GM23338 (cell line): ENCODE measurements around the gene RSU1. TPM values are rescaled to one million over a fixed set of nuclear protein-coding genes. Genes with fewer than 3 reads are reported as not detected.

Experiments used
- ATAC-seq: fragments of 200-7000 bp; cut with Tn5 transposase; 3 replicates; pipeline ENCODE4 v1.9.1; 2020
- DNase-seq: peaks from one replicate; pipeline ENCODE4 v3.0.0-alpha.2; 2015; ENCODE audit warnings: low spot score
- H2AFZ ChIP-seq: fragments of 200-600 bp; sonication (generic); 2 replicates; pipeline ENCODE4 v1.8.0; 2016; ENCODE audit warnings: antibody characterized with exemption, mild to moderate bottlenecking, moderate library complexity
- H3F3A ChIP-seq: fragments of 200-600 bp; sonication (generic); replicated peaks from 2 replicates; pipeline ENCODE4 v1.8.0; 2017; ENCODE audit warnings: antibody characterized with exemption, mixed run types, low read depth
- H3K27ac ChIP-seq: fragments of 200-600 bp; sonication (generic); 2 replicates; pipeline ENCODE4 v1.6.1; 2016; ENCODE audit warnings: low read depth
- H3K27me3 ChIP-seq: fragments of 200-600 bp; sonication (generic); 2 replicates; pipeline ENCODE4 v1.8.0; 2016; ENCODE audit warnings: mild to moderate bottlenecking, mixed run types, moderate library complexity; ENCODE audit not compliant: insufficient read depth
- H3K36me3 ChIP-seq: fragments of 200-600 bp; sonication (generic); 2 replicates; pipeline ENCODE4 v1.8.0; 2016; ENCODE audit warnings: mild to moderate bottlenecking; ENCODE audit not compliant: insufficient read depth
- H3K4me1 ChIP-seq: fragments of 200-600 bp; sonication (generic); 2 replicates; pipeline ENCODE4 v1.8.0; 2016; ENCODE audit warnings: mild to moderate bottlenecking, moderate library complexity; ENCODE audit not compliant: insufficient read depth
- H3K4me2 ChIP-seq: fragments of 200-600 bp; sonication (generic); 2 replicates; pipeline ENCODE4 v1.7.1; 2017; ENCODE audit warnings: mixed run types
- H3K4me3 ChIP-seq: fragments of 200-600 bp; sonication (generic); 2 replicates; pipeline ENCODE4 v1.6.1; 2016; ENCODE audit warnings: mixed run types
- H3K79me2 ChIP-seq: fragments of 200-600 bp; sonication (generic); replicated peaks from 2 replicates; pipeline ENCODE4 v1.8.0; 2017; ENCODE audit warnings: mild to moderate bottlenecking; ENCODE audit not compliant: insufficient read depth
- H3K9me2 ChIP-seq: fragments of 200-600 bp; sonication (generic); 2 replicates; pipeline ENCODE4 v1.8.0; 2017; ENCODE audit not compliant: insufficient read depth
- H4K20me1 ChIP-seq: fragments of 200-600 bp; sonication (generic); replicated peaks from 2 replicates; pipeline ENCODE4 v1.8.0; 2017; ENCODE audit warnings: mild to moderate bottlenecking; ENCODE audit not compliant: insufficient read depth
- H3K27ac Mint-ChIP-seq: 2 replicates; pipeline ENCODE4 v1.8.0; 2020; ENCODE audit warnings: inconsistent platforms, mild to moderate bottlenecking, moderate library complexity, mixed read lengths
- H3K27me3 Mint-ChIP-seq: 3 replicates; pipeline ENCODE4 v1.8.0; 2022; ENCODE audit warnings: low read depth, mild to moderate bottlenecking, moderate library complexity, mixed read lengths, inconsistent platforms; ENCODE audit not compliant: insufficient read depth, poor library complexity
- H3K36me3 Mint-ChIP-seq: 3 replicates; pipeline ENCODE4 v1.8.0; 2021; ENCODE audit warnings: low read depth, mild to moderate bottlenecking, inconsistent platforms, moderate library complexity, mixed read lengths
- H3K4me1 Mint-ChIP-seq: 3 replicates; pipeline ENCODE4 v1.8.0; 2020; ENCODE audit warnings: mild to moderate bottlenecking, inconsistent platforms, mixed read lengths
- H3K4me3 Mint-ChIP-seq: 3 replicates; pipeline ENCODE4 v1.8.0; 2021; ENCODE audit warnings: moderate library complexity, mild to moderate bottlenecking, inconsistent platforms, mixed read lengths
- H3K9me3 Mint-ChIP-seq: 3 replicates; pipeline ENCODE4 v1.8.0; 2020; ENCODE audit warnings: moderate library complexity, mild to moderate bottlenecking, inconsistent platforms, mixed read lengths
- CTCF ChIP-seq, 2 experiments: fragments of 200-600 bp in 1 of 2; sonication (generic) in 1 of 2; conservative IDR thresholded peaks; 2 replicates each; pipeline versions ENCODE4 v1.5.1 to v1.6.1; 2016 to 2017; ENCODE audit warnings: antibody characterized with exemption in 2 of 2, low read depth in 2 of 2, mild to moderate bottlenecking in 2 of 2, moderate library complexity in 1 of 2
- ETS1 ChIP-seq: IDR thresholded peaks from 2 replicates; pipeline ENCODE4 v1.6.1; 2016; ENCODE audit warnings: antibody characterized with exemption
- EZH2phosphoT487 ChIP-seq: fragments of 200-600 bp; sonication (generic); IDR thresholded peaks from one replicate; pipeline ENCODE4 v1.8.1; 2018; ENCODE audit warnings: antibody characterized with exemption; ENCODE audit not compliant: unreplicated experiment
- ZNF114 ChIP-seq: fragments of 250-450 bp; sonication (Bioruptor Pico); IDR thresholded peaks from 2 replicates; pipeline ENCODE4 v1.5.0; 2020; ENCODE audit warnings: mild to moderate bottlenecking, moderate library complexity
- ZNF331 ChIP-seq: fragments of 250-450 bp; sonication (Bioruptor Pico); IDR thresholded peaks from 2 replicates; pipeline ENCODE4 v1.5.0; 2020; ENCODE audit warnings: low read depth, mild to moderate bottlenecking, moderate library complexity
- ZNF462 ChIP-seq: fragments of 250-450 bp; sonication (Bioruptor Pico); IDR thresholded peaks from 2 replicates; pipeline ENCODE4 v1.5.0; 2020; ENCODE audit warnings: mild to moderate bottlenecking, moderate library complexity
- polyA plus RNA-seq: library from polyadenylated mRNA; unstranded; fragments of >200 nt; fragmentation: Nextera tagmentation; extraction: Ambion mirVana; gene quantifications from 2 replicates; pipeline ENCODE4 v1.2.1, GENCODE V29; 2016
- total RNA-seq: library from RNA; depleted of rRNA; stranded (reverse); fragments of >200 nt; shearing (Covaris generic); gene quantifications from 2 replicates; pipeline ENCODE4 v1.2.3, GENCODE V29; 2014

The RSU1 gene
- total and polyA plus RNA-seq, 2 experiments from 2014 or later, result 62.7 to 96.2 TPM

- H3K4me2 ChIP-seq, result no peak overlapping the region
- H3K27ac Mint-ChIP-seq, result peak overlapping the region; percentile 9; the same call in 1 of the 2 replicates
- no peaks in the 10 kb centered on the region for H3K9me2 ChIP-seq
- H3K27me3 Mint-ChIP-seq, result peaks cover 2% of the 10 kb centered on the region
- H3K4me1 ChIP-seq, result no peaks in the 10 kb centered on the region
- H4K20me1 ChIP-seq, result no peaks in the 10 kb centered on the region
- no peaks in the 10 kb centered on the region for H3K79me2 ChIP-seq
- no peak overlapping the region for H3K4me3 ChIP-seq
- H3K4me1 Mint-ChIP-seq, result no peaks in the 10 kb centered on the region
- no peaks in the 10 kb centered on the region for H3K36me3 ChIP-seq
- no peak overlapping the region for H3K27ac ChIP-seq
- H3K4me3 Mint-ChIP-seq, result no peak overlapping the region
- ATAC-seq, result peak; percentile 56
- TF ChIP-seq CTCF (conservative IDR thresholded peaks at IDR 0.05; ENCODE audit: low read depth in 2 of 2) (peak; percentile 64 to 67), ETS1 (no peak)
- no peak overlapping the region for H2AFZ ChIP-seq
- no peaks in the 10 kb centered on the region for H3K9me3 Mint-ChIP-seq
- DNase-seq, result peak; percentile 95
- H3K27me3 ChIP-seq, result no peaks in the 10 kb centered on the region
- H3K36me3 Mint-ChIP-seq, result no peaks in the 10 kb centered on the region
- no peaks in the 10 kb centered on the region for H3F3A ChIP-seq
Measured at GRCh38 chr10:16843252-16843870, 26.1 kb upstream of the RSU1 start.

- Histone ChIP-seq H3K4me1 (peaks cover 6% of the 10 kb centered on the region; the same call in 1 of the 2 replicates), H3K36me3 (no peaks in the 10 kb centered on the region), H3K79me2 (no peaks in the 10 kb centered on the region), H3K9me2 (no peaks in the 10 kb centered on the region), H4K20me1 (no peaks in the 10 kb centered on the region), H3K4me2 (no peak overlapping the region), H3K27me3 (no peaks in the 10 kb centered on the region), H3F3A (no peaks in the 10 kb centered on the region), H3K27ac (no peak overlapping the region), H3K4me3 (no peak overlapping the region), H2AFZ (no peak overlapping the region)
- DNase-seq (no peak), ATAC-seq (no peak)
- no peaks in the 10 kb centered on the region; the same call in 2 of the 3 replicates for H3K4me1 Mint-ChIP-seq
- H3K4me3 Mint-ChIP-seq, result no peak overlapping the region
- TF ChIP-seq ZNF114 (no peak), EZH2phosphoT487 (no peak)
- no peak overlapping the region for H3K27ac Mint-ChIP-seq
- peaks cover 2% of the 10 kb centered on the region for H3K27me3 Mint-ChIP-seq
- H3K36me3 Mint-ChIP-seq, result no peaks in the 10 kb centered on the region
- H3K9me3 Mint-ChIP-seq, result no peaks in the 10 kb centered on the region
Measured at GRCh38 chr10:16835228-16835627, 18.0 kb upstream of the RSU1 start.

GRCh38 chr10:16832351-16833080 is 15.3 kb upstream of the RSU1 start:
- Histone ChIP-seq H3K36me3 (no peaks in the 10 kb centered on the region), H3K4me1 (peaks cover 6% of the 10 kb centered on the region; the same call in 1 of the 2 replicates), H3K27me3 (no peaks in the 10 kb centered on the region), H3K79me2 (no peaks in the 10 kb centered on the region), H3K27ac (no peak overlapping the region), H2AFZ (peak overlapping the region; percentile 72), H3K4me3 (no peak overlapping the region), H3K4me2 (no peak overlapping the region), H3F3A (no peaks in the 10 kb centered on the region), H4K20me1 (no peaks in the 10 kb centered on the region), H3K9me2 (no peaks in the 10 kb centered on the region)
- H3K4me1 Mint-ChIP-seq, result no peaks in the 10 kb centered on the region; the same call in 2 of the 3 replicates
- H3K36me3 Mint-ChIP-seq, result no peaks in the 10 kb centered on the region
- H3K9me3 Mint-ChIP-seq, result no peaks in the 10 kb centered on the region
- DNase-seq (no peak), ATAC-seq (no peak)
- H3K27ac Mint-ChIP-seq, result no peak overlapping the region
- TF ChIP-seq ZNF462, result no peak
- TF ChIP-seq ZNF331 (CRISPR knock-in tag), result no peak
- no peak overlapping the region for H3K4me3 Mint-ChIP-seq
- H3K27me3 Mint-ChIP-seq, result peaks cover 4% of the 10 kb centered on the region
